Psoas muscle (tissue), 8 donors: ENCODE results near the gene STK10. TPM values are rescaled to one million over a fixed set of nuclear protein-coding genes. Genes with fewer than 3 reads are reported as not detected.

Experiments
- ATAC-seq, 4 donors: fragments of 200-7000 bp; cut with Tn5 transposase; one replicate each; pipeline ENCODE4 v1.9.1; 2020; ENCODE audit warnings: moderate library complexity in 3 of 4, mild to moderate bottlenecking in 2 of 4
- DNase-seq, 2 donors: peaks; one replicate each; pipeline ENCODE4 v3.0.0-alpha.2; 2020
- H3K27ac ChIP-seq: fragments of 200-600 bp; one replicate; pipeline ENCODE4 v1.8.0; 2022
- H3K27me3 ChIP-seq, 3 donors: fragments of 200-600 bp in 1 of 3; one replicate each; pipeline versions ENCODE4 v1.6.1 to v1.8.0; 2013 to 2022; ENCODE audit warnings: low read length in 2 of 3, mild to moderate bottlenecking in 2 of 3, moderate library complexity in 1 of 3; ENCODE audit not compliant: insufficient read depth in 3 of 3
- H3K36me3 ChIP-seq, 2 donors: fragments of 200-600 bp in 1 of 2; one replicate each; pipeline versions ENCODE4 v1.6.1 to v1.8.0; 2013 to 2022; ENCODE audit warnings: low read depth in 1 of 2, mild to moderate bottlenecking in 1 of 2, moderate library complexity in 1 of 2; ENCODE audit not compliant: insufficient read depth in 1 of 2
- H3K4me1 ChIP-seq: fragments of 200-600 bp; one replicate; pipeline ENCODE4 v1.8.0; 2022
- H3K4me3 ChIP-seq: fragments of 200-600 bp; one replicate; pipeline ENCODE4 v1.8.0; 2022; ENCODE audit warnings: mild to moderate bottlenecking
- H3K9me3 ChIP-seq: fragments of 200-600 bp; one replicate; pipeline ENCODE4 v1.8.0; 2022
- WGBS, 3 donors: extraction: QIAGEN DNeasy Blood & Tissue Kit; methylation state at CpG; one replicate each; pipeline versions ENCODE4 v1.1.6 to v1.1.7; 2013; 5-methylcytosine and 5-hydroxymethylcytosine counted together
- intact Hi-C, 2 donors: fragments of 100-400 bp; cut with DNase I; formaldehyde crosslinking; loops; one replicate each; pipeline versions ENCODE4 v1.11.0 to v1.14.2; 2022
- polyA plus RNA-seq, 3 donors: library from polyadenylated mRNA; stranded (reverse); fragments of 200-250 nt; gene quantifications; one replicate each; pipeline ENCODE4 v1.2.3, GENCODE V29; 2013
- total RNA-seq, 4 donors: library from RNA; stranded (reverse); fragmentation: NEBNext Ultra II Directional in 2 of 4; extraction: Animal tissue kit (Norgen Biotek cat#: 25700) in 2 of 4; gene quantifications; one replicate each; pipeline versions ENCODE4 v1.2.1 to v1.2.4, GENCODE V29; 2021 to 2023
- TF ChIP-seq, protein P1 (sequence below): fragments of 200-600 bp; IDR thresholded peaks from one replicate; pipeline ENCODE4 v1.8.0; 2022; ENCODE audit warnings: antibody characterized with exemption
- donor health status: healthy with polysubstance abuse.
- donor health status: DM: no; HTN: no; CAD: no; lungs with moderate emphysema.
- donor health status: Bipolar disorder and iron deficiency.
- donor health status: healthy.
- donor health status: DM: yes; HTN: yes; CAD: no.
- donor health status: DM: no; HTN: no; CAD: no.
- donor health status: DM: no; HTN: no; CAD: no.
- donor health status: DM: yes; HTN: yes; CAD: no.

Gene STK10
- total and polyA plus RNA-seq, 7 donors: 1.9 to 8.6 (median 6.2) TPM

DNA sequence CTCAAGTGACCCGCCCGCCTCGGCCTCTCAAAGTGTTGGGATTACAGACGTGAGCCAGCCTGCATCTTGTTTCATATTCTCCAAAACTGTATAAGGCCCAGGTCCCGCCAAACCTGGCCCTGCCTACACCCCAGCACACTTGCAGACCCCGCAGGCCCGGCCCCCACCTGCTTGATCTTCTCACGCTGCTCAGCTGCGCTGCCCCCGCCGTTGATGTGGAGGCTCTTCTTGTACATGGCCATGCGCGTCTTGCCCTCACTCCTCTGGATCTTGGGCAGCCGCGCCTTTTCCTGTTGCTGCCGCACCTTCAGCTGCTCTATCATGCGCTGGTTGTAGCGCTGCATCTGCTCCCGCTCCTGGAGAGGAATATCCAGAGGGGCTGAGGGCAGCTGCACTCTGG lies 132.6 kb downstream of the STK10 start:
- peaks cover 0 to 38% of the 10 kb centered on the region in 2 donors for H3K36me3 ChIP-seq
- no peak for ATAC-seq

DNA sequence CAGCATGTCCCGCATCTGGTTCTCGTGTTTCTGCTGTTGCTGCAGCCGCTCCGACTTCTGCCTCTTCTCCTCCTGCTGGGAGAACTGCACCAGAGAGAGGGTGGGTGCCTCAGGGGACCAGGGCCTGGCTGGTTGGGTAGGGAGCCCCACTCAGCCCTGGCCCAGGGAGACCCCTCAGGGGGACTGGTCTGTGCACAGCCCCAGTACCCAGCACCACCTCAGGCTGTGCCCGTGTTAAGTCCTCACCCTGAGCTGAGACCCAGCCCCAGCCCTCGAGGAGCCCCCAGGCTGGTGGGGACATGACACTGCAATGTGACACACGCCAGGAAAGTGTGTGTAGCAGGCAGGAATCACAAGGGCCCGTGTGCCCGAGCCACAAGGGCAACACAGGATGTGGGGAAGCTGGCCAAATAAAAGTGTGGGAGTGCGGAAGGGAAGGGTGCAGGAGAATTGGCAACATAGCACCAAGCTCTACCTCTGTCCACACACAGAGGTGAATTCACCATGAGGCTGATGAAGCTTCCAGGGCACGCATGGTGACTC lies 133.3 kb downstream of the STK10 start:
- Histone ChIP-seq H3K27me3 (no peaks in the 10 kb centered on the region), H3K27ac (no peak overlapping the region), H3K9me3 (no peaks in the 10 kb centered on the region), H3K4me3 (no peak overlapping the region), H3K36me3 (peaks cover 0 to 33% of the 10 kb centered on the region in 2 donors), H3K4me1 (no peaks in the 10 kb centered on the region)
- DNase-seq (no peak), ATAC-seq (no peak)
- intact Hi-C loops: no loop called here
- TF ChIP-seq, protein P1, sequence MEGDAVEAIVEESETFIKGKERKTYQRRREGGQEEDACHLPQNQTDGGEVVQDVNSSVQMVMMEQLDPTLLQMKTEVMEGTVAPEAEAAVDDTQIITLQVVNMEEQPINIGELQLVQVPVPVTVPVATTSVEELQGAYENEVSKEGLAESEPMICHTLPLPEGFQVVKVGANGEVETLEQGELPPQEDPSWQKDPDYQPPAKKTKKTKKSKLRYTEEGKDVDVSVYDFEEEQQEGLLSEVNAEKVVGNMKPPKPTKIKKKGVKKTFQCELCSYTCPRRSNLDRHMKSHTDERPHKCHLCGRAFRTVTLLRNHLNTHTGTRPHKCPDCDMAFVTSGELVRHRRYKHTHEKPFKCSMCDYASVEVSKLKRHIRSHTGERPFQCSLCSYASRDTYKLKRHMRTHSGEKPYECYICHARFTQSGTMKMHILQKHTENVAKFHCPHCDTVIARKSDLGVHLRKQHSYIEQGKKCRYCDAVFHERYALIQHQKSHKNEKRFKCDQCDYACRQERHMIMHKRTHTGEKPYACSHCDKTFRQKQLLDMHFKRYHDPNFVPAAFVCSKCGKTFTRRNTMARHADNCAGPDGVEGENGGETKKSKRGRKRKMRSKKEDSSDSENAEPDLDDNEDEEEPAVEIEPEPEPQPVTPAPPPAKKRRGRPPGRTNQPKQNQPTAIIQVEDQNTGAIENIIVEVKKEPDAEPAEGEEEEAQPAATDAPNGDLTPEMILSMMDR: no peak
- WGBS, 3 donors: 86 to 91% (median 90%) methylated on average over 11 of the region's 11 CpGs

More for the DNA sequence above, 132.6 kb downstream of the STK10 start:
- Histone ChIP-seq H3K27me3 (no peaks in the 10 kb centered on the region), H3K9me3 (no peaks in the 10 kb centered on the region), H3K27ac (no peak overlapping the region), H3K4me1 (no peaks in the 10 kb centered on the region), H3K4me3 (no peak overlapping the region)
- intact Hi-C loops: no loop called here
- 95 to 97% (median 95%) methylated on average over 18 to 19 of the region's 19 CpGs for WGBS, 3 donors
- DNase-seq: no peak
- TF ChIP-seq, protein P1: no peak

DNA sequence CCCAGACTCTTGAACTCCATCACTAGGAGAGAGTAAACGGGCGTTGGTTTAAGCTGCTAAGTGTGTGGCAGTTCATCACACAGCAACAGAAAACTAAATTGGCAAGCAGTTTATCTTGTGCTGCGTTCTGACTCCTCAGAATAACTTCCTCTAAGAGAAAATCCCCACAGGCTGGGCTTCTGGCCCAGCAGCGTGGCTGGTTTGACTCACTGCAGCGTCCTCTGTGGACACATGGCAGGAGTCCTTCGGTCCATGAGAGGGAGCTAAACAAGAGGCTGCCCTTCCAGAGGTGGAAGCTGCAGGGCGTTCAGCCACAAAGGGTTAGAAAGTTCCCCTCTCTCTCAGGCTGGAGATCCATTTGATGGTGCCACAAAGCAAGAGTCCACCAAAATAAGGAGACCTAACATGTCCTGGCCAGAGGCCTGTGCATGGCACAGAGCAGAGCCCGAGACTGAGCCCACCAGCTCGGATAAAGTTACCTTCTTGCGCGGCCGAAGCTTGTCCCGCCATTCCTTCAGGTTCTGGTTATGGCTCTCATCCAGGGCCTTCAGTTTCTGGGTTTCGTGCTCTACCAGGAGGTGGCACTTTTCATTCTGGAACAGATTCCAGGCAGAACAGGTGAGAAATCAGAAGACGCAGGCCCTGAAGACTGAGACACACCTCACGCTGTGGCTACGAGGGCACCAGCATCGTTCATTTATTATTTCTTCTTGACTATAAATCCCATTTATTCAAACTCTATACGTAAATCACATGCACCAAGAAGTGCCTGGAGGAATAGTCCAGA lies 135.4 kb downstream of the STK10 start:
- intact Hi-C loops: no loop called here
- no peaks in the 10 kb centered on the region for H3K9me3 ChIP-seq
- 83 to 89% (median 85%) methylated on average over 19 of the region's 19 CpGs for WGBS, 3 donors
- no peak overlapping the region for H3K27ac ChIP-seq
- no peak overlapping the region for H3K4me3 ChIP-seq
- no peaks in the 10 kb centered on the region for H3K27me3 ChIP-seq
- ATAC-seq (no peak), DNase-seq (peak in 1 of 2 donors; percentile 33)
- peaks cover 0 to 24% of the 10 kb centered on the region in 2 donors for H3K36me3 ChIP-seq
- TF ChIP-seq, protein P1: no peak
- no peaks in the 10 kb centered on the region for H3K4me1 ChIP-seq

DNA sequence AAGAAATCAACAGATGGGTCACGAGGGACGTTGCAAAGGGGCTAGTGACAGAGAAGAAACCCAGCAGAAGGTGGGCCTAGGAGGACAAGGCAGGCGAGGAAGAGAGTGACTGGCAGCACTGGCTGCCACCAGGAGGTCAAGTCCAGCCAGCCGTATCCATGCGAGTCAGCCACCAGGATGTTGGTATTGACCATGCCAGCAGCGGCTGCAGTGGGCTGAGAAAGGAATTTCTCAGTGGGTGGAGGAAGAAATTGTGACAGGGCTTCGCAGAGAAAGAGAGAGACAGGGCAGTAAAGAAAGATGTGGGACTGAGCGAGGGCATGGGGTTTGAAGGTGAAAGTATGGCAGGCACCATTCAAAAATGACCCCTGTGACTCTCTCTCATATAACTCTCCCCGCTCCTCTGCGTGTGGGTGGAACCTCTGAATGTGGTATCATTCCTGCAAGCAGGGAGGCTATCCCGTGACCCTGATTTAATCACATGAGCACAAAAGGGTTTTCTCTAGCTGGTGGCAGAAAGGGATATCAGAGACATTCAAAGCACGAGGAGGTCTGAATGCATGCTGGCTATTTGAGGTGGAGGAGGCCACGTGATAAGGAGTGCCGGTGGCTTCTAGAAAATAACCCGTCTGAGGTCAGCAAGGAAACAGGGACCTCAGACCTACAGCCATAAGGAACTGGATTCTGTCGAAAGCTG lies 136.2 kb downstream of the STK10 start:
- H3K4me1 ChIP-seq: no peaks in the 10 kb centered on the region
- no peak overlapping the region for H3K4me3 ChIP-seq
- ATAC-seq (no peak), DNase-seq (no peak)
- H3K27me3 ChIP-seq: no peaks in the 10 kb centered on the region
- H3K36me3 ChIP-seq: peaks cover 0 to 23% of the 10 kb centered on the region in 2 donors
- 85 to 87% (median 85%) methylated on average over 16 of the region's 16 CpGs for WGBS, 3 donors
- intact Hi-C loops: no loop called here
- TF ChIP-seq, protein P1: no peak
- no peak overlapping the region for H3K27ac ChIP-seq
- no peaks in the 10 kb centered on the region for H3K9me3 ChIP-seq
